ENCODE measurements around the gene AP2A2. TPM values are rescaled to one million over a fixed set of nuclear protein-coding genes. Genes with fewer than 3 reads are reported as not detected.

AP2A2 gene
- total RNA-seq, 1 donor from 2014 or later: 69.5 TPM

DNA sequence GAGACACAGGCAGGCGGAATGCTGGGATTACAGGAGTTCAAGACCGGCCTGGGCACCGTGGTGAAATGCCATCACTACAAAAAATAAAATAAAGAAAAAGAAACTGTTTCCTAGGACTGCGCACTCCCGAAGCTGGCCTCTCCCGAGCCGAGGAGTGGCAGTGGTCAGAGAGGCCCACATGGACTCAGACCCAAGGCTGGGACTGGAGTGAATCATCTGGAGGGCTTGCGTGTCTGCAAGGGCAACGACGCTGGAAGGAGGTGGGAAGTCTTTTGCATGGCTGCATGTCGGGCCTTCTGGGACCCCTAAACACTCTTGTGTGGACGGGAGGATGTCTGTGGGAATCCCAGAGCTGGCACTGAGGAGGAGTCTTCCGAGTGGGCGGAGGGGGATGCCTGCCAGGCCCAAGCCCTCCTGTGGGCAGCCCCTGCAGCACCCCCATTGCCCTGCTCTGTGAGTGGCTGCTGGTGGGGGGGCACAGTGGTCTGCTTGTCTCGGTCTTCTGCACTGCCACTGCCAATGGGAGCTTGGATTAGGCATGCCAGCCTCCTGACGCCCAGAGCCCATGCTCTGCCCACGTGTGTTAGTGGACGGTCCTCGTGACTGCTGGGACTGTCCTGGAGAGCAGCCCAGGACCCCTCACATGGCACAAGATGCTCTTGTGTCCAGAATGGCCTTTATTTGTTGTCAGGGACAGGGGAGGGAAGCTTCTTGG lies 1.8 kb upstream of the AP2A2 start:
- intact Hi-C loops (cut with micrococcal nuclease): loop anchor here (2.0 kb wide), 1 partner anchor 13 kb away; the partner anchor contains the start of gene CHID1

DNA sequence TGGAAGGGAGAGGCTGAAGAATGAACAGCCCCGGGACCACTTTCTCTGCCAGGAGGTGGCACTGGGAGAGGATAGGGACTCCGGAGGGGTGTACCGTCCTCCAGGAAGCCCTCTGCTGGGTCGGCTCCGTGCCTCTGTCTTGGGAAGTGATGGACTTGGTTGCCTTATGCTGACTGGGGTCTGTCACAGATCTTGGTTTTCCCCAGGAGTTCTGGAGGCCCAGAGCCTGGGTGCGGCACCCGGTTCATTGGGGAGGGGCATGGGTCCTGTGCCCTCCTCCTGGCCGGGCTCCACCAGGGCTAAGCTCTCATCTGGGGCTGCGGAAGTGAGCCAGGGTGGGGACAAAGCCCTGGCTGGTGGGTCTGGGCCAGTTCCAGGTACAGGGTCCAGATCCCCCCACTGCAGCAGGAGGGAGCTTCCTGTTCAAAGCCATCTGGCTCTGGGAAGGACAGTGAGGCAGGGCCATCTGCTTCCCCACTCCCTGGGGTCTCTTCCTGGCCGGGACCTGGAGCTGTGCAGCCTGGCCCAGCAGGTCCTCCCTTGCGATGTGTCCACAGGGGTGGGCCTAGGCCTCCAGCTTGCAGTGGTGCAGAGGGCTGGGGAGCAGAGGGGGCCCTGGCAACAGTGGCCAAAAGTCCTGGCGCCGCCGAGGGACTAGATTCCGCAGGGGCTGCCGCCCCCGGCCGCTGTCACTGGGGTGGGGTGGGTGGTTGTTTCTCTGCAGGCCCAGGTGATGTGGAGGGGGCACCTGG lies 1.1 kb upstream of the AP2A2 start:
- intact Hi-C loops (cut with micrococcal nuclease): loop anchor here (2.0 to 5.0 kb wide), 2 partner anchors 14 to 43 kb away; partner anchors contain the start of gene CHID1

DNA sequence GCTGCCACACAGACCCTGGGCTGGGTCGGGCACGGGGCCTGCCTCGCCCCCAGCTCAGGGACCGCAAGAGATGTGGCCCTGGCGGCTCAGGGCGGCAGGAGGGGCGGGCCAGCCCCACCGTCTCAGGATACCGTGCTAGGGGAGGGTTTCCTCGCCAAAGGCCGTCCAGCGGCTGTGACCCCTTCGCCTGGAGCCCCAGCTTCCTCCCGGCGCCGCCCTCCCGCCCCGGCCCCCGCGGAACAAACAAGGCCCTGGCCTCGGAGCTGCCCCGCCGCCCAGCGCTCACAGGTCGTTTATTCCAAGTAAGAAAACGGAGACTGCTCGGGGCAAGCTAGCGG lies 543 bp upstream of the AP2A2 start:
- intact Hi-C loops (cut with micrococcal nuclease): loop anchor here (2.0 to 5.0 kb wide), 2 partner anchors 14 to 42 kb away; partner anchors contain the start of gene CHID1

DNA sequence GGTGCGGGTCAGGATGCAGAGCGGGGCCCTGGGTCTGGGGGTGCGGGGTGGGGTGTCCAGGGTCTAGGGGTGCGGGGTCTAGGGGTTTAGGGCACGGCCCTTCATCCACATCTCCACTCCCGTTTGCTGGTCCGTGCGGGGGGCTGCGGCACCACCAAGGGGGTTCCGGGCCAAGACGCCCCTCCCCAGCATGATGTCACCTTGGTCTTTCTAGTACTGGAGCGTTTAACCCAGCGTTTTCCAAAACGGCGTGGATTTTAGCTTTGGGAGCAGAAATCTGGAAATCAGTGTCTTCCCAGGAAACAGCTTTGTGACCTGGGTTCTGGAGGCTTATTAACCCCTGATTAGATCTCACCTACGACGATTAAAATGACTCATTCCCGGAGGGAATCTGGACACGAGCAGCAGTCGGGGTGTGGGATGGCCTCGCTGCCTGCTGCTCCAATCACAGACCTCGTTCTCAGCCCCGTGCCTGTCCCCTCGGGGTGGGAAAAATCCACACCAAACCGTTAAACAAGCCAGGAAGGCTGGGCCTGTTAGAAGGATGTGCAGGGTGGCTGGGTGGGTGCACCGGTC lies 759 bp downstream of the AP2A2 start:
- intact Hi-C loops (cut with micrococcal nuclease): loop anchor here (5.0 kb wide), 1 partner anchor 41 kb away; no protein-coding TSS in a partner anchor

DNA sequence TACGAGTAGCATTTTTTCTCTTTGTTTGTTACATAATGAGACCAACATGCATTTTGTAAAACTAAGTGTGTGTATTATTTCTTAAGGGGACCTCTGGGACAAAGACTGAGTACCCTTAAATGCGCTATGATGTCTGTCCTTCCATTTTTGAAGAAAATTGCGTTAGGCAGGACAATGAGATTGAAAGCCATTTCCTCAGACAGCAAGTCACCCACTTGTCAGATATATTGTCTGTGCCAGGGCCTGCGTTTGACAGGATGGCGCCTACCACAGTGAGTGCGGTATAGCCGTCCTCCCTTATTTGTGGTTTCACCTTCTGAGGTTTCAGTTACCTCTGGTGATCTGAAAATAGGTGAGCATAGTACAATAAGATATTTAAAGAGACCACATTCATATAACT lies 2.2 kb downstream of the AP2A2 start:
- intact Hi-C loops (cut with micrococcal nuclease): loop anchor here (5.0 kb wide), 1 partner anchor 39 kb away; no protein-coding TSS in a partner anchor

DNA sequence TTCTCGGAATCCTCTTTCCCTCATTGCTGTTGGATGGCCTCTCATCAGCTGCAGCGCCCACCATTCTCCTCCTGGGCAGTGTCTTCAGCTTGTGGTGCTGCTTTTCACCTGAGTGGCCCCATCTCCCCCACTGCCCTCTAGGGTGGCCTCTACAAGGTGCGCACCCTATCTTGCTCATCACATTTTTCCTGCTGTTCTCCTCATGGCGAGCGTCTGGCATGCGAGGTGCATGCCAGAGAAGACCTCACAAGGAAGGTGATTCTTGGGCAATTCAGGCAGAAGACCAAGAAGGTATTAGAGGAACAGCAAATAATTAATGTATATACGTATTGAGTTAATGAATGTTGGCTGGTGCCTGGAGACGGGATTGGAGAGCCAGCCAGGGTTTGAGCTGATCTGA lies 3.1 kb downstream of the AP2A2 start:
- intact Hi-C loops (cut with micrococcal nuclease): loop anchor here (5.0 kb wide), 1 partner anchor 39 kb away; no protein-coding TSS in a partner anchor

DNA sequence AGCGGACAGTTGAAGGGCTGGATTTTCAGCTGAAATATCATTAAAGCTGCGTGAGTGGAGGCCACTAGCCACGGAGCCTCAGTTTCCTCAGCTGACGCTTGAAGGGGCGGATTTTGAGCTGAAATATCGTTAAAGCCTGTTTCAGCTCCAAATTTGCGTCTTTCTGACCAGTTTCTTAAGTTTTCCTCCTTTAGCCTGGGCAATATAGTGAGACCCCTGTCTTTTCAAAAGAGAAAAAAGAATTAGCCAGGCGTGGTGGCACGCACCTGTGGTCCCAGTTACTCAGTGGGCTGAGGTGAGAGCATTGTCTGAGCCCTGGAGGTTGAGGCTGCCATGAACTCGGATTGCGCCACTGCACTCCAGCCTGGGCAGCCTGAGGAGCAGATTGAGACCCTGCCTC lies 3.7 kb downstream of the AP2A2 start:
- intact Hi-C loops (cut with micrococcal nuclease): loop anchor here (5.0 kb wide), 1 partner anchor 38 kb away; no protein-coding TSS in a partner anchor

DNA sequence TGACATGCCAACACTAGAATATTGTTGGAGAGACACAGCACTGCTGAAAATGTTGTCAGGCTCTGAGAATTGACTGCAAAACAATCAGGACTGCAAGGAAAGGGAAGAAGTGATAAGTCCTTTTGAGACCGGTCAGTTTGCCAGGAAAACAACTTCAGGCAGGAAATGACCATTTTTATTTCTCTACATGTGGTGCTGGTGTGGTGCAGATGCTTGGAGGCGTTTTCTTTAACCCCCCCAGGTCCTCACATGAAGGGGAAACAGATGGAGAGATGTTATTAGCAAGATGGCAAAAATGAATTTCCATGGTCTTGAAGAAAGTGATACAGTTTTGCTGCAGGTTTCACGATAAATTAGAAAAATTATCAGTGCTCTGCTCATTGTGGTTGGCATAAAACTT lies 5.7 kb downstream of the AP2A2 start:
- intact Hi-C loops (cut with micrococcal nuclease): no loop called here

DNA sequence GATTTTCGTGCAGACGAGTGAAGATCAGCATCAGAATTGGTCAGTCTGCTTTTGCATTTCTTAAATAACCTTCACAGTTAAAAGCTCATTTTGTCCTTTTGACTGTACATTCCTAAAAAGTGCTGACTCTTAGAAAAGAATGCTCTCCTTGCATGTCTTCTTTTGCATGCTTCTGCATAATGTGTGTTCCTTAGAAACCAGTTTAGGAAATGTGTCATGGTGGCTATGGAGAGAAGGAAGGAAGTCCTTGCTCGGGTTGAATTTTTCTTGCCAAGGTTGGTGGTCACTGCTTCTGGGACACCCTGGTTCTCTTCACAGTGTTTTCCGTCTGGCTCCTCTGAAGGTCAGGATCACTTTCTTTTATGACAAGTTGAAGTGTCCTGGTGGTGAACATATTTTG lies 6.8 kb downstream of the AP2A2 start:
- intact Hi-C loops (cut with micrococcal nuclease): no loop called here

DNA sequence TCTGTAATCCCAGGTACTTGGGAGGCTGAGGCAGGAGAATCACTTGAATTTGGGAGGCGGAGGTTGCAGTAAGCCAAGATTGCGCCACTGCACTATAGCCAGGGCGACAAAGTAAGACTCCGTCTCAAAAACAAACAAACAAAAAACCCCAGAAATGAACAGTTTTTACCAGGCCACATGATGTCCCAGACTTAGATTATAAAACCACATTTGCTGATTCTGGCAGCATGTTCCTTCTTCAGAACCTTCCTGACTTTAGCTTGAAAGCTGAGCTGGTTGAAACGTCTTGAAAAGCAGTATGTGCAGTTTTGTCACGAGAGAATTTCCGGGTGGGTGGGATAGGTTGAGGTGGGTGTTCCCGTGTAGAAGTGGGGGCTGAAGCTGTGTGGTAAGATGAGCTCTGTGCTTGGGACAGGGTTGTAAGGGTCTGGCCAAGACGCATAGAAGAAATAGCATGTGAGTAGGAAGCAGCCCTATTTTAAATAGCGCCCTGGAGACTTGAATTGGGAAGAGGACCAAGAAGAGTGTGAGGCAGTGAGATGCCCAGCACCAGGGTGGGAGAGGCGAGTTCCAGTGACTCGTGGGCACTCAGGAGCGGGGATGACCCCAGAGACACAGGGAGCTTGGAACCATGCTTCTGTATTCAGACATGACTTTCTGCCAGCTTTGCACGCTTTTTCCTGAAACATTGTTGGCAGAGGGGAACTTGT lies 7.6 kb downstream of the AP2A2 start:
- intact Hi-C loops (cut with micrococcal nuclease): no loop called here

DNA sequence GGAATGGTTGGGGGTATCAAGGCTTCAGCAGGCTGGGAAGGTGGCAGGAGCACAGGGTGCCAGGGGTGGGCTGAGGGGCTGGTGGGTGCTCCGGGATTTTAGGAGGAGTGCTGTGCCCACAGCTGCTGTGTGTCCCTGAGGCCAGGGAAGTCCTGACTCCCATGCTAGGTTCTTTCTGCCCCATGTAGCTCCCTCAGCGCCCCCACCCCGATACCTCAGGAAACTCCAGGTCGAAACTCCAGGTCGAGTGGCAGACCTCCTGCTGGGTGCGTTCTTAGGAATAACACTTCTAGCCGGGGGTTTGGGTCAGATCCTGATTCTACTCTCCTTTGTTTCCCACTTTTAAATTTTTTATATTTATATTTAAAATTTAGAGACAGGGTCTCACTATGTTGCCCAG lies 8.3 kb downstream of the AP2A2 start:
- intact Hi-C loops (cut with micrococcal nuclease): no loop called here

DNA sequence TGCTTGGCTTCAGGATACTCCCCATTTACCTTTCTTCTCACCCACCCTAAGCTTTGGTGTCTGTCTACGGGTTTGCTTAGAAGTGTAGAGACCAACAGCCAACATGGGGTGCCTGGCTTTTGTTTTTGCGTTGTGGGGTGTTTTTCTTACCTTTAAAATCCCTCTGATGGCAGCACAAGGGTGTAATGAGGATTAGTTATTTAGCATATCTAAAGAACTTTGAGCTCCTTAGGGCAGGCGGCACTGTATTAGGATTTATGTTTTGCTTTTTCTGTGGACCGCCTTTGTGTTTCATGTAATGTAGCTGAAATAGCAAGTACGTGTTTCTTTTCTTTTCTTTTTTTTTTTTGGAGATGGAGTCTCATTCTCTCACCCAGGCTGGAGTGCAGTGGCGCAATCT lies 8.9 kb downstream of the AP2A2 start:
- intact Hi-C loops (cut with micrococcal nuclease): no loop called here

DNA sequence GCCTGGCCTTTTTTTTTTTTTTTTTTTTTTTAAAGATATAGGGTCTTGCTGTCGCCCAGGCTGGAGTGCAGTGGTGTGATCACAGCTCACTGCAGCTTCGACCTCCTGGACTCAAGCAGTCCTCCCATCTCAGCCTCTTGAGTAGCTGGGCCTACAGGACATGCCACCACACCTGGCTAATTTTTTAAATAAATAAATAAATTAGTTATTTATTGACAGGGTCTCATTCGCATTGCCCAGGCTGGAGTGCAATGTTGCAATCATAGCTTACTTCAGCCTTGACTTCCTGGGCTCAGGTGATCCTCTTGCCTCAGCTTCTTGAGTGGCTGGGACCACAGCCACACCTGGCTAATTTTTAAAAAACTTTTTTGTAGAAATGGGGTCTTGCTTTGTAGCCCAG lies 10.5 kb downstream of the AP2A2 start:
- intact Hi-C loops (cut with micrococcal nuclease): no loop called here

DNA sequence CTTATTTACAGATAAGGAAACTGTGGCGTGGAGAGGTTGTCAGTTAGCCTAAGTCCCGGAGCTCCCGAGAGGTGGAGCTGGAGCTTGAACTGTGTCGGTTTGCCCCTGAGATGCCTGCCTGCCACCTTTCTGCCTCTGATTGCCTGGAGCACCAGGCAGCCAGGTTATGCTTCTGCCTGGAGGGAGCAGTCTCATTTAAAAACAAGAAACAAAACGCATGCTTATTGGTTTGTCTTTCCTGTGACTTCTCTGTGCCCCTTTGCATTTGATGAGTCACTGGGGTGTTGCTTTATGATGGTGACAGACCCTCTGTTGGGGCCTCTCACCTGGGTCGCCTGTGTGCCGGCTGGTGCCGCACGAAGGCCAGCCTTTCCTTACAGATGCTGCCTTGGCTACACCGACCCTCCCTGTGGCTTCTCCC lies 12.2 kb downstream of the AP2A2 start:
- intact Hi-C loops (cut with micrococcal nuclease): no loop called here

DNA sequence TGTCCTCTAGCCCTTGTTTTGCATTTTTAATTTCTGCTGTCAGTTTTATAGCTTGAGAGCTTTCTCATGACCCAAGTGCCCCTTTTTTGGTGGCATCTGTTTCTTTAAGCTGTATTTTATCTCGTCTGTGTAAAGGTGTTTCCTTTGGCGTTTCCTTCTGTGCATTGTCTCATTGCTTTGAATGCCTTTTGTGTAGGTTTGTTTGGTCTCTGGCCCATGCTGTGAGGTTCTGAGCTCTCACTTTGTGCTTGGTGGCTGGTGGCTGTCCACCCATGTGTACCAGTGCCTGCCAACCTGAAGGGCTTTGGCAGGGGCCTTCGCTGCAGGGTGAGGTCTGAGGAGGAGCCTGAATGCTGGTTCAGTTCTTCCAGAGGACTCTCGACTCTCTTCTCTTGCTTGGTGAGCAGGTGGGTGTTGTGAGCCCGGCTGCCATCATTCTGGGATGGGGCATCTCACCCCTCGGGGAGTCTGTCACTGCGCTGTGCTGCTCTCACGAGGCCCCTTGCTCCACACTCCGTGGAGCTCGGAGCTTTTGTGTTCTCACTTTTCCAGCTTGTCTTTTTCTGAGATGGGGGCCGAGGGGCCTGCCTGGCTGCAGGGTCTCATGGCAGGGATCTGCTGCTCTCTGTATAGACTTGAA lies 14.9 kb downstream of the AP2A2 start:
- intact Hi-C loops (cut with micrococcal nuclease): no loop called here

DNA sequence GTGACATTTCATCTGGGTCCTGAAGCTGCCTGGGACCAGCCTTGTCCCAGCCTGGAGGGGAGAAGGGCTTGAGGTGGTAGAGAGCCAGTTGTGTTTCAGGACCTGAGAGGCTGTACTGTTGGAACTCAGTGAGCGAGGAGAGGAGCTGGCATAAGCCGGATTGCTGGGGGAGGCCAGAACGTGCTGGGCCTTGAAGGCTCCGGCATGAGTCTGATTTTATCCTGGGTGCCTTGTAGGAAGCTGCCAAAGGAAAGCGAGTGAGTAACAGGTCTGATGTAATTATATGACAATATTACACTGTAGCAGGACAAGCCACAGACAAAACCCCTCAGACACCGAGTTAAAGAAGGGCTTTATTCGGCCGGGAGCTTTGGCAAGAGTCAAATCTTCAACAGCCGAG lies 17.2 kb downstream of the AP2A2 start:
- intact Hi-C loops (cut with micrococcal nuclease): no loop called here

DNA sequence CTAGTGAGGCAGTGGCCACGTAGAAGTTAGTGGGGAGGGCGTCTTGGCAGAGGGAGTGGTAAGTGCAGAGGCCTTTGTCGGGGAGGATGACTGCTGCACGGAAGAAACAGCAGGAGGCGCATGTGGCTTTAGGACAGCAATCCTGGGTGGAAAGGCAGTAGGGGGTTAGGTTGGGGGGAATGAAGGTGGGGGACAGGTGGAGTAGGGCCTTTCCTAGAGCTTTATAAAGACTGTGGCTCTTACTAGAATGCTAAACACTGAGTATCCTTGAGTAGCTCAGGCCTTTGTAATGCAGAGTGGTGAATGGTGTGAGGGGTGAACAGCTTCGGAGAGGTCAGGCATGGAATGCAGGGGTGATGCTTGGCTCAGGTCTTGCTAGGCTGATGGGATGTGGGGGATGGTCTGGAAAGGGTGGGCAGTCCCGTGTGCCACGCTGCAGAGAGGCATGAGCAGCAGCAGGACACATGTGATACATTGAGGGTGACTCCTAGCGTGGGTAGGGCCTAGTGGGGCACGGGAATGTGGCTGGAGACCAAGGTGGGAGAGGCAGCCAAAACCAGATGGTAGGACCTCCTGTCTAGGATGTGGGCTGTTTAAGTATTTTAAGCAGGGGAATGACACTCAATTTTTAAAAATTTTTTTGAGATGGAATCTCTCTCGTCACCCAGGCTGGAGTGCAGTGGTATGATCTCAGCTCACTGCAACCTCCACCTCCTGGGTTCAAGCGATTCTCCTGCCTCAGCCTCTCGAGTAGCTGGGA lies 19.2 kb downstream of the AP2A2 start:
- intact Hi-C loops (cut with micrococcal nuclease): no loop called here

DNA sequence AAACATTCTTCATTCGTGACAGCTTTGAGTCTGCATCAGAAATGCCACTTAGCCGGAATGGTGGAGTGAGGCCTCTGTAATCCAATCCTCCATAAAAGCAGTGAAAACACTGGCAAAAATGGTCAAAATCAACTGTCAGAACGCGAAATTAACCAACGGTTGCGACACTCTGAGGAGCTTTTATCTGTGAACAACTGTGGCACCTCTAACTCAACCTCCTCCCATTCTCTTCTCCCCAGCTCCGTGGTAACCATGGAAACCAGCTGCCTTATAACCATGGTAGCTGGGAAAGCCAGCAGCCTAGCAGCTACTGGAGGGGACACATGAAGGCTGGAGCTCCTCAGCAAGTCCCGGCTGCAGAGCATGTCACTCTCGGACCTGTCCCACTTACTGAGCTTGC lies 20.3 kb downstream of the AP2A2 start:
- intact Hi-C loops (cut with micrococcal nuclease): no loop called here

DNA sequence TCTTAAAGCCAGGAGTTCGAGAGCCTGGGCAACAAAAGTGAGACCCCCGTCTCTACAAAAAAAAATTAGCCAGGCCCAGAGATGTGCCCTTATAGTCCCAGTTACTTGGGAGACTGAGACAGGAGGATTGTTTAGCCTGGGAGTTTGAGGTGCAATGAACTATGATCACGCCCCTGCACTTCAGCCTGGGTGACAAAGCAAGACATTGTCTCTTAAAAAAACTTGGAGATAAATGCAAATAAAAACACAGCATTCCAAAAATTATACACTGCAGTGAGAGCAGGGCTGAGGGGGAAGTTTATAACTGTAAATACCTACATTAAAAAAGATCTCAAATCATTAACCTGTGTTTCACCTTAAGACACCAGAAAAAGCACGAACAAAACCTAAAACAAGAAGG lies 22.1 kb downstream of the AP2A2 start:
- intact Hi-C loops (cut with micrococcal nuclease): no loop called here

DNA sequence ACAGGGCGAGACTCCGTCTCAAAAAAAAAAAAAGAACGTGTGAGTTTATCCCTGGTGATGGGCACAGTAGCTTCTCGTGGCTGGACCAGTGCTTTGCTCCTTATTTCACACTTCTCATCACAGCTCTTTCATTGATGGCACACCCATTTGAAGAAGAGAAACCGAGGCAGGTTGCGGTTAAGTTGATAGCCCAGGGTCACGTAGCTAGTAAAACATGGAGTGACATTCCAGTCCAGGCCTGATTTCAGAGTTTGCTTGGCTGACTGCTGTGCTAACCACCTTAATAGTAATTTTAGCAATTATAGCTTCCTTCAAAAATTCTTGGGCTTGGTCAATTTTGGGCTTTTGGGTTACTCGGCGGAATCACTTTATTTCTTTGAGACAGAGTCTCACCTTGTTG lies 25.8 kb downstream of the AP2A2 start:
- intact Hi-C loops (cut with micrococcal nuclease): no loop called here
